B cell (primary cell): ENCODE data around the gene SPECC1. TPM values are rescaled to one million over a fixed set of nuclear protein-coding genes. Genes with fewer than 3 reads are reported as not detected.

Experiments used
- ATAC-seq: fragments of 200-7000 bp; cut with Tn5 transposase; one replicate; pipeline ENCODE4 v1.10.0; 2021; ENCODE audit warnings: low read depth, mild to moderate bottlenecking, moderate number of reproducible peaks, moderate library complexity
- CTCF ChIA-PET: fragments of 350-600 bp; sonication (Branson Sonifier 250); formaldehyde crosslinking; loops from one replicate; lab custom pipeline; 2021; ENCODE audit warnings: antibody characterized with exemption, inconsistent platforms; lab: Charles Lee
- POLR2A ChIA-PET: fragments of 350-600 bp; sonication (Branson Sonifier 250); formaldehyde crosslinking; loops from one replicate; lab custom pipeline; 2021; ENCODE audit warnings: antibody characterized with exemption; lab: Charles Lee
- DNase-seq: peaks from one replicate; pipeline ENCODE4 v3.0.0; 2013
- H2AFZ ChIP-seq: 2 replicates; pipeline ENCODE4 v1.6.1; 2012; ENCODE audit warnings: mild to moderate bottlenecking, low read depth, low read length; ENCODE audit not compliant: insufficient read depth, poor library complexity, severe bottlenecking
- H3K27ac ChIP-seq, 2 donors: 1 replicate in 1 of 2; 2 replicates in 1 of 2; pipeline ENCODE4 v1.5.1; 2012 to 2013; ENCODE audit warnings: low read length in 2 of 2, mild to moderate bottlenecking in 2 of 2, moderate library complexity in 1 of 2
- H3K27me3 ChIP-seq, 4 experiments: fragments of 200-600 bp in 1 of 4; sonication (generic) in 1 of 4; replicated peaks in 1 of 4; 1 replicate in 2 of 4; 2 replicates in 2 of 4; pipeline versions ENCODE4 v1.6.1 to v1.7.0; 2013 to 2016; ENCODE audit warnings: low read length in 3 of 4, mild to moderate bottlenecking in 2 of 4, mixed read lengths in 1 of 4, moderate library complexity in 1 of 4; ENCODE audit not compliant: insufficient read depth in 4 of 4, control insufficient read depth in 3 of 4; ENCODE audit errors: control extremely low read depth in 1 of 4
- H3K36me3 ChIP-seq, 2 experiments: replicated peaks in 1 of 2; 1 replicate in 1 of 2; 2 replicates in 1 of 2; pipeline versions ENCODE4 v1.6.1 to v1.7.1; 2013; ENCODE audit warnings: low read length in 1 of 2; ENCODE audit not compliant: insufficient read depth in 2 of 2, control insufficient read depth in 1 of 2; ENCODE audit errors: control extremely low read depth in 1 of 2, extremely low read depth in 1 of 2
- H3K4me1 ChIP-seq, 2 donors: fragments of 200-600 bp in 1 of 2; sonication (generic) in 1 of 2; 1 replicate in 1 of 2; 2 replicates in 1 of 2; pipeline versions ENCODE4 v1.5.1 to v1.6.1; 2013 to 2017; ENCODE audit warnings: low read length in 2 of 2; ENCODE audit not compliant: control insufficient read depth in 2 of 2, insufficient read depth in 2 of 2
- H3K4me2 ChIP-seq: replicated peaks from 2 replicates; pipeline ENCODE3; 2012; ENCODE audit warnings: mild to moderate bottlenecking, low read depth, low read length; ENCODE audit not compliant: poor library complexity, severe bottlenecking
- H3K4me3 ChIP-seq, 5 experiments: fragments of 200-600 bp in 1 of 5; sonication (generic) in 1 of 5; 1 replicate in 3 of 5; 2 replicates in 2 of 5; pipeline versions ENCODE4 v1.5.1 to v1.7.0; 2011 to 2016; ENCODE audit warnings: low read length in 4 of 5, mild to moderate bottlenecking in 4 of 5, low read depth in 2 of 5, control low read depth in 1 of 5, moderate library complexity in 1 of 5; ENCODE audit not compliant: insufficient read depth in 1 of 5; ENCODE audit errors: control extremely low read depth in 1 of 5, extremely low read depth in 1 of 5
- H3K79me2 ChIP-seq: fragments of 200-600 bp; sonication (generic); one replicate; pipeline ENCODE4 v1.6.0; 2016; ENCODE audit warnings: low read length; ENCODE audit not compliant: control insufficient read depth, insufficient read depth
- H3K9ac ChIP-seq: fragments of 200-600 bp; sonication (generic); 2 replicates; pipeline ENCODE4 v1.6.1; 2017; ENCODE audit warnings: mild to moderate bottlenecking, low read length, moderate library complexity
- H3K9me3 ChIP-seq, 3 donors: one replicate each; pipeline versions ENCODE4 v1.6.1 to v1.7.1; 2013; ENCODE audit warnings: low read length in 2 of 3; ENCODE audit not compliant: control insufficient read depth in 2 of 3, insufficient read depth in 1 of 3; ENCODE audit errors: control extremely low read depth in 1 of 3
- H4K20me1 ChIP-seq: 2 replicates; pipeline ENCODE4 v1.6.0; 2012; ENCODE audit warnings: mild to moderate bottlenecking, low read length; ENCODE audit not compliant: insufficient read depth, control insufficient read depth, poor library complexity, severe bottlenecking
- H3K27ac Mint-ChIP-seq: one replicate; pipeline ENCODE4 v1.8.0; 2021; ENCODE audit warnings: mixed read lengths
- H3K27me3 Mint-ChIP-seq: one replicate; pipeline ENCODE4 v1.8.0; 2021; ENCODE audit warnings: mixed read lengths
- H3K4me1 Mint-ChIP-seq: one replicate; pipeline ENCODE4 v1.8.0; 2021; ENCODE audit warnings: mixed read lengths
- H3K4me3 Mint-ChIP-seq: one replicate; pipeline ENCODE4 v1.8.0; 2021; ENCODE audit warnings: mixed read lengths
- H3K9me3 Mint-ChIP-seq: one replicate; pipeline ENCODE4 v1.8.0; 2022; ENCODE audit warnings: mixed read lengths; ENCODE audit not compliant: insufficient read depth
- CTCF ChIP-seq: fragments of 200-600 bp; IDR thresholded peaks from one replicate; pipeline ENCODE4 v1.8.0; 2022; ENCODE audit warnings: antibody characterized with exemption, mild to moderate bottlenecking
- EZH2 ChIP-seq: IDR thresholded peaks from 2 replicates; pipeline ENCODE4 v1.6.1; 2012; ENCODE audit warnings: borderline replicate concordance, low read depth, mild to moderate bottlenecking, moderate library complexity, low read length; ENCODE audit not compliant: insufficient read depth, poor library complexity, severe bottlenecking
- WGBS: methylation state at CpG from one replicate; pipeline ENCODE4 v1.1.5; 2013; ENCODE audit warnings: missing lambda C conversion rate; ENCODE audit not compliant: insufficient coverage; 5-methylcytosine and 5-hydroxymethylcytosine counted together
- intact Hi-C: fragments of 100-400 bp; cut with micrococcal nuclease; formaldehyde crosslinking; loops from one replicate; pipeline ENCODE4 v1.10.0; 2022
- polyA plus RNA-seq: library from polyadenylated mRNA; depleted of rRNA; stranded (reverse); fragments of >200 nt; gene quantifications from 2 replicates; pipeline ENCODE4 v1.2.3, GENCODE V29; 2012
- total RNA-seq, 2 donors: library from RNA; stranded (reverse); fragments of 120-200 nt in 1 of 2; gene quantifications; 1 replicate in 1 of 2; 2 replicates in 1 of 2; pipeline versions ENCODE4 v1.2.3 to v1.2.4, GENCODE V29; 2013 to 2022

Gene SPECC1
- total and polyA plus RNA-seq, 2 donors (not counting 1 experiment from before 2014, with no cell fraction given): 4.6 to 7.4 TPM

GRCh38 chr17:20246692-20247091, 237.5 kb downstream of the SPECC1 start:
- Histone ChIP-seq H3K36me3 (peaks cover 0 to 2% of the 10 kb centered on the region in 2 experiments), H4K20me1 (no peaks in the 10 kb centered on the region), H3K27ac (no peak overlapping the region), H3K9me3 (peaks cover 0 to 7% (median 3%) of the 10 kb centered on the region in 3 donors), H3K4me2 (no peak overlapping the region), H3K79me2 (no peaks in the 10 kb centered on the region), H3K27me3 (no peaks in the 10 kb centered on the region), H2AFZ (no peak overlapping the region), H3K4me3 (no peak overlapping the region), H3K9ac (no peak overlapping the region), H3K4me1 (no peaks in the 10 kb centered on the region)
- no peaks in the 10 kb centered on the region for H3K4me1 Mint-ChIP-seq
- ChIA-PET POLR2A (no interaction called here), CTCF (no interaction called here)
- H3K9me3 Mint-ChIP-seq: peaks cover 4% of the 10 kb centered on the region
- TF ChIP-seq CTCF (no peak), EZH2 (no peak)
- DNase-seq: no peak
- no peaks in the 10 kb centered on the region for H3K27me3 Mint-ChIP-seq
- intact Hi-C loops: no loop called here
- no peak overlapping the region for H3K27ac Mint-ChIP-seq
- no peak for ATAC-seq
- H3K4me3 Mint-ChIP-seq: no peak overlapping the region
- WGBS: no CpG with 5 or more reads among the region's 1 CpG

GRCh38 chr17:20253323-20253722, 244.2 kb downstream of the SPECC1 start:
- H3K79me2 ChIP-seq: no peaks in the 10 kb centered on the region
- H3K4me3 Mint-ChIP-seq: no peak overlapping the region
- H3K9ac ChIP-seq: no peak overlapping the region
- peaks cover 7% of the 10 kb centered on the region for H3K9me3 Mint-ChIP-seq
- H3K4me1 Mint-ChIP-seq: no peaks in the 10 kb centered on the region
- H3K36me3 ChIP-seq: peaks cover 0 to 1% of the 10 kb centered on the region in 2 experiments
- no peak overlapping the region for H3K27ac ChIP-seq
- no peak overlapping the region for H3K4me3 ChIP-seq
- H3K27ac Mint-ChIP-seq: no peak overlapping the region
- POLR2A ChIA-PET: no interaction called here
- no peaks in the 10 kb centered on the region for H4K20me1 ChIP-seq
- no peaks in the 10 kb centered on the region for H3K27me3 Mint-ChIP-seq
- WGBS: 96% methylated on average over 4 of the region's 7 CpGs
- intact Hi-C loops: no loop called here
- H3K9me3 ChIP-seq: peaks cover 0 to 10% (median 3%) of the 10 kb centered on the region in 3 donors
- no peak for DNase-seq
- no peaks in the 10 kb centered on the region for H3K27me3 ChIP-seq
- H3K4me1 ChIP-seq: no peaks in the 10 kb centered on the region
- no peak for TF ChIP-seq CTCF
- TF ChIP-seq EZH2: no peak
- ATAC-seq: no peak
- CTCF ChIA-PET: no interaction called here
- H3K4me2 ChIP-seq: no peak overlapping the region
- no peak overlapping the region for H2AFZ ChIP-seq
